Rectal smooth muscle tissue (tissue), 1 donor: ENCODE results near the gene PDE3A.
"Not testable (repeated sequence)": the region's sequence is repeated elsewhere in the genome, so short reads cannot be mapped to it uniquely, and the experiment has no call there.

Source experiments
- H3K27ac ChIP-seq: one replicate; pipeline ENCODE4 v1.7.0; 2013; ENCODE audit warnings: low read depth, low read length, inconsistent platforms
- H3K27me3 ChIP-seq: one replicate; pipeline ENCODE4 v1.7.0; 2013; ENCODE audit warnings: low read length; ENCODE audit not compliant: control insufficient read depth, insufficient read depth
- H3K36me3 ChIP-seq: one replicate; pipeline ENCODE4 v1.7.0; 2013; ENCODE audit warnings: low read length; ENCODE audit not compliant: control insufficient read depth, insufficient read depth
- H3K4me1 ChIP-seq: one replicate; pipeline ENCODE4 v1.7.0; 2013; ENCODE audit warnings: low read length; ENCODE audit not compliant: control insufficient read depth, insufficient read depth
- H3K4me3 ChIP-seq: one replicate; pipeline ENCODE4 v1.7.0; 2013; ENCODE audit warnings: low read length
- H3K9ac ChIP-seq: one replicate; pipeline ENCODE4 v1.7.0; 2013; ENCODE audit warnings: low read length

PDE3A gene

GRCh38 chr12:20377750-20378149, 9.4 kb downstream of the PDE3A start:
- Histone ChIP-seq H3K4me3 (no peak overlapping the region), H3K4me1 (peaks cover 20% of the 10 kb centered on the region), H3K27me3 (no peaks in the 10 kb centered on the region), H3K27ac (no peak overlapping the region), H3K9ac (no peak overlapping the region), H3K36me3 (no peaks in the 10 kb centered on the region)

DNA sequence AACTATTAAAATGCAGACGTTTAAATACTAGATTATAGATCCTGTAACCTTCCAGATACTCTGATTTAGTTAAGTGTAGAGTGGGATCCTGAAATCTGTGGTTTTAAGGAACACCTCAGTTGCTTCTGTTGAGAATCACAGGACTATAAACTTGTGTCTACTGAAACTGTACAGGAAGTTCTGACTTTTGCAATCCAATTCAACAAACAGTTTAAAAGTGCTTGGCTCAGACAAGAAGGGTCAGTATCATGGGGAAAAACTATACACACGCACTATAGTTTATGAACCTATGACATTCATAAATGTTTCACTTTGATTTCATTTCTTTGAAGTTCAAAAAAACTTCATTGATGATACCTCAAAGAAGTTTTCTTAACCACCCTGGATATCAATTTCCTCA, 13.8 kb downstream of the PDE3A start:
- no peak overlapping the region for H3K4me3 ChIP-seq
- peaks cover 16% of the 10 kb centered on the region for H3K4me1 ChIP-seq
- no peaks in the 10 kb centered on the region for H3K27me3 ChIP-seq
- H3K9ac ChIP-seq: no peak overlapping the region
- H3K27ac ChIP-seq: peak overlapping the region; percentile 27
- no peaks in the 10 kb centered on the region for H3K36me3 ChIP-seq

GRCh38 chr12:20383612-20384011, 15.3 kb downstream of the PDE3A start:
- Histone ChIP-seq H3K9ac (no peak overlapping the region), H3K27me3 (no peaks in the 10 kb centered on the region), H3K4me1 (peaks cover 17% of the 10 kb centered on the region), H3K4me3 (no peak overlapping the region), H3K27ac (peak overlapping the region; percentile 5), H3K36me3 (no peaks in the 10 kb centered on the region)

DNA sequence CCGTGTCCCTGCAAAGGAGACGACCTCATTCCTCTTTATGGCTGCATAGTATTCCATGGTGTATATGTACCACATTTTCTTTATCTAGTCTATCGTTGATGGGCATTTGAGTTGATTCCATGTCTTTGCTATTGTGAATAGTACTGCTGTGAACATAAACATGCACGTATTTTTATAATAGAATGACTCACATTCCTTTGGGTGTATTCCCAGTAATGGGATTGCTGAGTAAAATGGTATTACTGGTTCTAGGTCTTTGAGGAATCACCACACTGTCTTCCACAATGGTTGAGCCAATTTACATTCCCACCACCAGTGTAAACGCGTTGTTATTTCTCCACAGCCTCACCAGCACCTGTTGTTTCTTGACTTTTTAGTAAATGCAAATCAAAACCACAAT, 16.5 kb downstream of the PDE3A start:
- not testable (repeated sequence) for H3K4me3 ChIP-seq, H3K36me3 ChIP-seq, H3K9ac ChIP-seq, H3K27ac ChIP-seq, H3K27me3 ChIP-seq
- H3K4me1 ChIP-seq: peaks cover 15% of the 10 kb centered on the region

GRCh38 chr12:20390846-20391245, 22.5 kb downstream of the PDE3A start:
- H3K4me1 ChIP-seq: peaks cover 5% of the 10 kb centered on the region
- H3K27ac ChIP-seq: no peak overlapping the region
- H3K9ac ChIP-seq: no peak overlapping the region
- no peaks in the 10 kb centered on the region for H3K36me3 ChIP-seq
- H3K4me3 ChIP-seq: no peak overlapping the region
- H3K27me3 ChIP-seq: no peaks in the 10 kb centered on the region

DNA sequence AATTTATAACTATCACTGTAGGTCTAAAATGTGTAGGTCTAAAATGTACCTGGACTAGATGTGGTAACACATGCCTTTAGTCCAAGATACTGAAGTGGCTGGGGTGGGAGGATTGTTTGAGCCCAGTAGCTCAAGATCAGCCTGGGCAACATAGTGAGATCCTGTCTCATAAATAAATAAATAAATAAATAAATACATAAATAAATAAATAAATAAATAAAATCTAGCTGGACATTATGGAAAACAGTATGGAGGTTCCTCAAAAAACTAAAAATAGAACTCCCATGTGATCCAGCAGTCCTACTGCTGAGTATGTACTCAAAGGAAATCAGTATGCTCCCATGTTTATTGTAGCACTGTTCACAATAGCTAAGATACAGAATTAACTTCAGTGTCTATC, 24.0 kb downstream of the PDE3A start:
- no peaks in the 10 kb centered on the region for H3K36me3 ChIP-seq
- H3K27ac ChIP-seq: no peak overlapping the region
- peaks cover 4% of the 10 kb centered on the region for H3K4me1 ChIP-seq

DNA sequence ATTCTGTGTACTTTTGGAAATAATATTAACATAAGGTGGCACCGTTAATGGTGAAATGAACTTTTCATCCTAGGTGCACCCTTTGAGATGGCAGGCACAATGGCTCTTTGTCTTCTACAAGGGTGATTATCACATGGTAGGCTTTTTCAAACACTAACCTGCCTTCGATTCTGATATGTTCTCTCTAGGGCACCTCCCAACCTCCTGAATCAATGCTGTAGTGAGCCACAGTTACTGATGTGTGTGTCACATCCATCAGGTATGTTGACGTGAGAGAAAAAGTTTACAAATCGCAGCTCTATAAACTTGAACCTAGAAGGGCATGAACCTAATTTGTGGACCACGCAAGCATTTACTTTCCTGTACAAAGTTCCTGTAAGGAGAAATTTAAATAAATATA, 25.4 kb downstream of the PDE3A start:
- Histone ChIP-seq H3K27ac (no peak overlapping the region), H3K9ac (no peak overlapping the region), H3K36me3 (no peaks in the 10 kb centered on the region), H3K4me3 (no peak overlapping the region), H3K27me3 (no peaks in the 10 kb centered on the region), H3K4me1 (peaks cover 3% of the 10 kb centered on the region)

More for the DNA sequence above, 24.0 kb downstream of the PDE3A start:
- H3K9ac ChIP-seq: no peak overlapping the region
- H3K27me3 ChIP-seq: no peaks in the 10 kb centered on the region
- no peak overlapping the region for H3K4me3 ChIP-seq

DNA sequence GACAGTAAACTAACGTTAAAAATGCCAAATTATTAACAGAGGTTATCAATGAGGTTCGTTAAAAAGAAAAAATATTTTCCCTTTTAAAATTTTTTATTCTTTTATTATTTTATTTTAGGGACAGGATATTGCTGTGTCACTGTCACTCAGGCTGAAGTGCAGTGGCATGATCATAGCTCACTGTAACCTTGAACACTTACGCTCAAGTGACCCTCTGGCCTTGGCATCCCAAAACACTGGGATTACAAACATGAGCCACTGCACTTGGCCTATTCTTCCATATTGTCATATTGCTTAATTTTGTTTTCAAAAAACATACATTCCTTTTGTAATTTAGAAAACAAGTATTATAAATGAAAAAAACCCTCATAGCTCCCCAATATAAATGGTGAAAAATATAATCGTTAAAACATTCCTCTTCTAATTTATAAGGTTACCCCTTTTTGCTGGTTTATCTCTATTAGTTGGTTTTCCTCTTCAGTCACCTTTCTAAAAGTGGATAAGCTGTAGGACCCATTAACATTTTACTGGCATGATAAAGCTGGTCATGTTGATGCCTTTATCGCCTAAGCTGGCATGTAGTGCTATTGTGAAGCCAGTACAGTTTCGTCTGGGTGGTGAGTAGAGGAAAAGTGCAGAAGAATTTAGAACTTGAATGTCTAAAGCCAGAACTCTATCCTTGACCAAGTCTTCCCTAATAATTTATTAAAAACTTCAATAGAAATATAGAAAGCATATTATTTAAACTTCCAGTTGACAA, 27.6 kb downstream of the PDE3A start:
- Histone ChIP-seq H3K4me3 (no peak overlapping the region), H3K4me1 (peaks cover under 1% of the 10 kb centered on the region), H3K27ac (no peak overlapping the region)

GRCh38 chr12:20398686-20399085, 30.3 kb downstream of the PDE3A start:
- Histone ChIP-seq H3K9ac (no peak overlapping the region), H3K4me3 (no peak overlapping the region), H3K27me3 (no peaks in the 10 kb centered on the region), H3K4me1 (peaks cover 3% of the 10 kb centered on the region), H3K36me3 (no peaks in the 10 kb centered on the region), H3K27ac (no peak overlapping the region)

More for the DNA sequence above, 27.6 kb downstream of the PDE3A start:
- Histone ChIP-seq H3K27me3 (no peaks in the 10 kb centered on the region), H3K9ac (no peak overlapping the region), H3K36me3 (no peaks in the 10 kb centered on the region)

GRCh38 chr12:20400003-20400402, 31.7 kb downstream of the PDE3A start:
- H3K4me1 ChIP-seq: peaks cover 3% of the 10 kb centered on the region

DNA sequence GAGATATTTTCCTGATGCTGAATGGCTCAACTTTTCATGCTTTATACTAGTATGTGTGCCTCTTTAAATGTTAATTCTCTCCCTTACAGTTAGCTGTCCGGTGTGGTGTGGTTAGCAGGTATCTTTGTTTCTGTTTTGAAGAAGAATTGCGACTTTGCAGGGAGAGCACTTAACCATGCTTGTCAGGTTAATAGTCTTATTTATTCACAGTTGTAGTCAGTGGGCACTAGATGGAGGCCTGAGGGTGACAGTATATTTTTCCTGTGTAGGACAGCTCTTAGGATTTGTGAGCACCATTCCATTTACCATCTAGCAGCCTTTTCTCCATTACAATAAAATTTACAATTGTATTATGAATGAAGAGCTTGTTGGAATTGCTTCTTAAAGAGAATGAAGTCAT, 34.9 kb downstream of the PDE3A start:
- Histone ChIP-seq H3K9ac (no peak overlapping the region), H3K4me3 (no peak overlapping the region), H3K36me3 (no peaks in the 10 kb centered on the region), H3K27ac (no peak overlapping the region), H3K4me1 (peaks cover 3% of the 10 kb centered on the region), H3K27me3 (no peaks in the 10 kb centered on the region)

More at GRCh38 chr12:20400003-20400402, 31.7 kb downstream of the PDE3A start:
- Histone ChIP-seq H3K27ac (no peak overlapping the region), H3K9ac (no peak overlapping the region), H3K4me3 (no peak overlapping the region), H3K36me3 (no peaks in the 10 kb centered on the region), H3K27me3 (no peaks in the 10 kb centered on the region)

- no peaks in the 10 kb centered on the region for H3K27me3 ChIP-seq
- H3K9ac ChIP-seq: no peak overlapping the region
- H3K4me1 ChIP-seq: peaks cover 3% of the 10 kb centered on the region
Measured at GRCh38 chr12:20404576-20405346, 36.4 kb downstream of the PDE3A start.

More at GRCh38 chr12:20404576-20405346, 36.4 kb downstream of the PDE3A start:
- H3K4me3 ChIP-seq: no peak overlapping the region
- no peak overlapping the region for H3K27ac ChIP-seq
- H3K36me3 ChIP-seq: no peaks in the 10 kb centered on the region
